ENCODE data around the gene TMEM86B. TPM values are rescaled to one million over a fixed set of nuclear protein-coding genes. Genes with fewer than 3 reads are reported as not detected.
A peak's percentile ranks its signal among the peaks of the same experiment; 100 is the strongest.

TMEM86B gene
- total and polyA plus RNA-seq, 2 donors (not counting 3 experiments of a cell fraction or from before 2014, with no cell fraction given), result 4.5 to 5.4 TPM

GRCh38 chr19:55179606-55180484, 48.7 kb downstream of the TMEM86B start, which contains the start of gene SYT5:
Gene SYT5, minus strand, starts transcription at chr19:55180289. Its CDS starts 1,248 bp downstream, at chr19:55179041.
- H3K9ac ChIP-seq (replicated peaks; ENCODE audit: extremely low read depth, insufficient read depth, low read length), result no peak within 1 kb of the TSS
- no peaks in the 10 kb centered on the region for H3K36me3 ChIP-seq (ENCODE audit: control insufficient read depth in 2 of 2, extremely low read depth in 1 of 2, insufficient read depth in 2 of 2, low read length in 2 of 2)
- H3K4me2 ChIP-seq (ENCODE audit: insufficient read depth, low read length), result no peak within 1 kb of the TSS
- H3K27ac ChIP-seq (ENCODE audit: insufficient read depth, low read depth, low read length), result no peak within 1 kb of the TSS
- H3K27me3 ChIP-seq (ENCODE audit: control insufficient read depth in 2 of 2, insufficient read depth in 2 of 2, low read length in 2 of 2), result peaks cover 8 to 20% of the 10 kb centered on the region in 2 experiments
- no peak for FAIRE-seq
- H3K9me3 ChIP-seq (replicated peaks; ENCODE audit: control insufficient read depth, insufficient read depth, low read length), result no peaks in the 10 kb centered on the region
- H4K20me1 ChIP-seq (replicated peaks; ENCODE audit: control insufficient read depth, extremely low read depth, insufficient read depth, low read length), result no peaks in the 10 kb centered on the region
- dilution Hi-C loops (cut with MboI; ENCODE audit: extremely low pct_ligation_motif_present, low sequenced_read_pairs), result no loop called here
- DNase-seq (ENCODE audit: low read depth, low spot score), result no peak
- no peaks in the 10 kb centered on the region for H3K4me1 ChIP-seq (ENCODE audit: control insufficient read depth, extremely low read depth, insufficient read depth, low read length)
- no TSS peak for BruUV-seq (replicated peaks)
- intact Hi-C loops (cut with micrococcal nuclease), result no loop called here
- H3K9me1 ChIP-seq (replicated peaks; ENCODE audit: control insufficient read depth, extremely low read depth, insufficient read depth, low read length), result no peaks in the 10 kb centered on the region
- H3K79me2 ChIP-seq (ENCODE audit: control insufficient read depth, insufficient read depth, low read length), result no peaks in the 10 kb centered on the region
- ChIA-PET POLR2A (no interaction called here), CTCF (interaction anchor here (0.8 to 2.3 kb wide), 8 partner anchors 8 to 258 kb away, joined by 3 to 6 read pairs (median 3); partner anchors contain the start of gene DNAAF3)
- no peak within 1 kb of the TSS for H3K4me3 ChIP-seq (replicated peaks in 1 of 3; ENCODE audit: insufficient read depth in 1 of 3, low read depth in 1 of 3, low read length in 3 of 3)
- H2AFZ ChIP-seq (ENCODE audit: low read depth, low read length), result no peak within 1 kb of the TSS
- TF ChIP-seq EZH2 (IDR thresholded peaks at IDR 0.05; ENCODE audit: borderline replicate concordance, low read depth, low read length, severe bottlenecking) (peak; percentile 10), JUN (IDR thresholded peaks at IDR 0.05; ENCODE audit: borderline replicate concordance, insufficient read depth, insufficient read length, low read depth) (no peak)
- TF ChIP-seq, protein P1, sequence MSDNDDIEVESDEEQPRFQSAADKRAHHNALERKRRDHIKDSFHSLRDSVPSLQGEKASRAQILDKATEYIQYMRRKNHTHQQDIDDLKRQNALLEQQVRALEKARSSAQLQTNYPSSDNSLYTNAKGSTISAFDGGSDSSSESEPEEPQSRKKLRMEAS (IDR thresholded peaks at IDR 0.05; ENCODE audit: insufficient read depth, insufficient read length), result peak; percentile 69
- TF ChIP-seq, protein P2, sequence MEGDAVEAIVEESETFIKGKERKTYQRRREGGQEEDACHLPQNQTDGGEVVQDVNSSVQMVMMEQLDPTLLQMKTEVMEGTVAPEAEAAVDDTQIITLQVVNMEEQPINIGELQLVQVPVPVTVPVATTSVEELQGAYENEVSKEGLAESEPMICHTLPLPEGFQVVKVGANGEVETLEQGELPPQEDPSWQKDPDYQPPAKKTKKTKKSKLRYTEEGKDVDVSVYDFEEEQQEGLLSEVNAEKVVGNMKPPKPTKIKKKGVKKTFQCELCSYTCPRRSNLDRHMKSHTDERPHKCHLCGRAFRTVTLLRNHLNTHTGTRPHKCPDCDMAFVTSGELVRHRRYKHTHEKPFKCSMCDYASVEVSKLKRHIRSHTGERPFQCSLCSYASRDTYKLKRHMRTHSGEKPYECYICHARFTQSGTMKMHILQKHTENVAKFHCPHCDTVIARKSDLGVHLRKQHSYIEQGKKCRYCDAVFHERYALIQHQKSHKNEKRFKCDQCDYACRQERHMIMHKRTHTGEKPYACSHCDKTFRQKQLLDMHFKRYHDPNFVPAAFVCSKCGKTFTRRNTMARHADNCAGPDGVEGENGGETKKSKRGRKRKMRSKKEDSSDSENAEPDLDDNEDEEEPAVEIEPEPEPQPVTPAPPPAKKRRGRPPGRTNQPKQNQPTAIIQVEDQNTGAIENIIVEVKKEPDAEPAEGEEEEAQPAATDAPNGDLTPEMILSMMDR (IDR thresholded peaks at IDR 0.05; ENCODE audit: extremely low read depth in 1 of 2, insufficient read depth in 1 of 2, low read depth in 1 of 2, low read length in 2 of 2), result no peak
